ENCODE results near the gene ANKRD63. TPM values are rescaled to one million over a fixed set of nuclear protein-coding genes. Genes with fewer than 3 reads are reported as not detected.

The ANKRD63 gene
- total RNA-seq, 4 donors from 2014 or later = 1.6 TPM; not detected in 3

DNA sequence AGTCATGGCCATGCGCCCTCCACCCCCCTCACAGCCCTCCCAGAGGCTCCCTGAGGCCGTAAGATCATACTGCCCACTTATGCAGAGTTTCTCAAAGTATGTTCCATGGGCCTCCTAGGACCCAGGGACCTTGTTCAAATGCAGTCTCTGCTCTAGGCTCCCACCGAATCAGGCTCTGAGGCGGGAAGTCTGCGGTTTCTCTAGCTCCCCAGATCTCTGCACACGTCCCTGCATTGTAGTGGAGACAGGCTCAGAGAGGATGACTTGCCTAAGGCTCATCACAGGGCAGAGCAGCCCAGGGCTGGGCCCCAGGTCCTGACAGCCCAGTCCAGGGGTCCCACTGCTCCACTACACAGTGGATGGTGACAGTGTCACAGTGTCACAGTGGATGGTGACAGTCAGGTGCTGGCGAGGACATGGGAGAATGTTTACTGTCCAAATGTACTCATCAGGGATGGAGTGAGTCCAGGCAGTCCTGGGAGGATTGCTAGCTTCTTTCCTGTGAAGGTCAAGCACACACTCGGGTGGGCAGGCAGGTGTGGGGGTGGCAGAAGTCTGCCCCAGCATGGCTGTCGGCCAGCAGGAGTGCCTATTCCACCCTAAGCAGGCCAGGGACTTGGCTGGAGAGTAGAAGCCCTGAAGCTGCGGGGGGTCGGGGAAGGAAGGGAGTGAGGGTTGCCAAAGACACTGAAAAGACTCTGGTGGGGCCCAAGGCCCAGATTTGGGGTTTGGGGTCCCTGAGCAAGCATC is 12.4 kb downstream of the ANKRD63 start:
- H3K4me3 ChIP-seq = no peak overlapping the region
- no peak overlapping the region for H3K27ac ChIP-seq
- no peaks in the 10 kb centered on the region for H3K27me3 ChIP-seq
- TF ChIP-seq EP300 (IDR thresholded peaks at IDR 0.05) (no peak), POLR2A (IDR thresholded peaks at IDR 0.05) (no peak), POLR2AphosphoS5 (IDR thresholded peaks at IDR 0.05) (no peak)
- TF ChIP-seq, protein P1, sequence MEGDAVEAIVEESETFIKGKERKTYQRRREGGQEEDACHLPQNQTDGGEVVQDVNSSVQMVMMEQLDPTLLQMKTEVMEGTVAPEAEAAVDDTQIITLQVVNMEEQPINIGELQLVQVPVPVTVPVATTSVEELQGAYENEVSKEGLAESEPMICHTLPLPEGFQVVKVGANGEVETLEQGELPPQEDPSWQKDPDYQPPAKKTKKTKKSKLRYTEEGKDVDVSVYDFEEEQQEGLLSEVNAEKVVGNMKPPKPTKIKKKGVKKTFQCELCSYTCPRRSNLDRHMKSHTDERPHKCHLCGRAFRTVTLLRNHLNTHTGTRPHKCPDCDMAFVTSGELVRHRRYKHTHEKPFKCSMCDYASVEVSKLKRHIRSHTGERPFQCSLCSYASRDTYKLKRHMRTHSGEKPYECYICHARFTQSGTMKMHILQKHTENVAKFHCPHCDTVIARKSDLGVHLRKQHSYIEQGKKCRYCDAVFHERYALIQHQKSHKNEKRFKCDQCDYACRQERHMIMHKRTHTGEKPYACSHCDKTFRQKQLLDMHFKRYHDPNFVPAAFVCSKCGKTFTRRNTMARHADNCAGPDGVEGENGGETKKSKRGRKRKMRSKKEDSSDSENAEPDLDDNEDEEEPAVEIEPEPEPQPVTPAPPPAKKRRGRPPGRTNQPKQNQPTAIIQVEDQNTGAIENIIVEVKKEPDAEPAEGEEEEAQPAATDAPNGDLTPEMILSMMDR (IDR thresholded peaks at IDR 0.05) = no peak
- H3K36me3 ChIP-seq = no peaks in the 10 kb centered on the region
- no peaks in the 10 kb centered on the region for H3K9me3 ChIP-seq
- ATAC-seq = no peak
- 34 to 92% methylated on average over 2 of the region's 11 CpGs for WGBS, 2 donors (ENCODE audit: low coverage in 1 of 2)
- H3K4me1 ChIP-seq = peaks cover 0 to 8% (median 0%) of the 10 kb centered on the region in 3 donors

DNA sequence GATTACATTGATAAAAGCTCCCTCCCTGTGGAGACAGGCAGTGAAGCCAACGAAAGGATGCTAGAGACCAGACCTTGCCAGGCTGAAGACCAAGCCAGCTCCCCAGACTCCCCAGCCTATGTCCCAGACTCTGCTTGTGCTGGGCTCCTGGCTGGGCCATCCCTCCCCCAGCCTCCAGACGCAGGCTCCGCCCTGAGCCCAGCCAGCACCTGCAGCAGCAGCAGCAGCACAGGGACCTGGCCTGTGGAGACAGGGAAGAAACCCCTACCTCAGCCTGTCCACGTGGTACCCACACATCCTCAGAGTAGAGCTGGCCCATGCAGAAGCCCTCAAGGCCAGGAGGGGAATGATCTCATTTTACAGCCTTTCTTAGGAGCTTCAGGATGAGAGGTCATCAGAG is 13.3 kb downstream of the ANKRD63 start:
- TF ChIP-seq, protein P1 (IDR thresholded peaks at IDR 0.05) = no peak
- TF ChIP-seq POLR2AphosphoS5 (IDR thresholded peaks at IDR 0.05) (no peak), POLR2A (IDR thresholded peaks at IDR 0.05) (no peak), EP300 (IDR thresholded peaks at IDR 0.05) (no peak)
- Histone ChIP-seq H3K36me3 (no peaks in the 10 kb centered on the region), H3K27me3 (no peaks in the 10 kb centered on the region), H3K9me3 (no peaks in the 10 kb centered on the region), H3K27ac (no peak overlapping the region), H3K4me1 (peaks cover 0 to 4% (median 0%) of the 10 kb centered on the region in 3 donors), H3K4me3 (no peak overlapping the region)
- ATAC-seq = no peak
- no CpG with 5 or more reads among the region's 4 CpGs for WGBS, 2 donors (ENCODE audit: low coverage in 1 of 2)

GRCh38 chr15:40267670-40268069 is 15.2 kb downstream of the ANKRD63 start:
- H3K27ac ChIP-seq = no peak overlapping the region
- no peak for ATAC-seq
- H3K4me3 ChIP-seq = no peak overlapping the region
- H3K4me1 ChIP-seq = no peaks in the 10 kb centered on the region
- no peak for TF ChIP-seq POLR2AphosphoS5 (IDR thresholded peaks at IDR 0.05)
- TF ChIP-seq EP300 (IDR thresholded peaks at IDR 0.05) = no peak
- TF ChIP-seq POLR2A (IDR thresholded peaks at IDR 0.05) = no peak
- TF ChIP-seq, protein P1 (IDR thresholded peaks at IDR 0.05) = no peak
- H3K9me3 ChIP-seq = no peaks in the 10 kb centered on the region
- H3K27me3 ChIP-seq = no peaks in the 10 kb centered on the region
- no peaks in the 10 kb centered on the region for H3K36me3 ChIP-seq
- WGBS, 2 donors (ENCODE audit: low coverage in 1 of 2) = 67% methylated on average over 1 of the region's 4 CpGs; no CpG with 5 or more reads in 1 of the 2 donors

DNA sequence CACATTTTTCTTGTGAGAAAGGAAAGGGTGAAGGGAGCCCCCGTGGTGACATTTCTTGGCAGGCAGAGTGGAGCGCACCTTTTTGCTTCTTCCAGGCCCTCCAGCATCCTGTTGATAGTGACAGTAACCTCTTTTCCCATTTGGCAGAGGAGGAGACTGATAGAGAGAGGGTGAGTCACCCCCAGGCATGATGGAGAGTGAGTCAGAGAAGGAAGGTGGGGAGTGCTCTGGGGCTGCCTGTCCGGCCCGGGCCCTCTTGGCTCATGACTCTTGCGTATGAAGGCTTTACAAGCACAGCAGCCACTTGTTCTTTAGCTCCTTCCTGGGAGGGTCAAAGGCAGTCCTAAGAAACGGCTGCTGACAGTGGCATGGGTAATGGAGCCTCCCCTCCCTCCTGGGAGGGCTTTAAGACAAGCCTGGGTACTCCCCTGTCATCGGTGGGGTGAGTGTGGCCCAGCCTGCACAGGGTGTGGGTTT is 16.0 kb downstream of the ANKRD63 start:
- H3K27ac ChIP-seq = peak overlapping the region in 1 of 4 donors; percentile 47
- no peak overlapping the region for H3K4me3 ChIP-seq
- no peaks in the 10 kb centered on the region for H3K36me3 ChIP-seq
- H3K9me3 ChIP-seq = no peaks in the 10 kb centered on the region
- ATAC-seq = peak; percentile 85
- H3K4me1 ChIP-seq = no peaks in the 10 kb centered on the region
- TF ChIP-seq, protein P1 (IDR thresholded peaks at IDR 0.05) = no peak
- no peak for TF ChIP-seq EP300 (IDR thresholded peaks at IDR 0.05)
- TF ChIP-seq POLR2AphosphoS5 (IDR thresholded peaks at IDR 0.05) = no peak
- no peak for TF ChIP-seq POLR2A (IDR thresholded peaks at IDR 0.05)
- WGBS, 2 donors (ENCODE audit: low coverage in 1 of 2) = 34% methylated on average over 2 of the region's 7 CpGs; no CpG with 5 or more reads in 1 of the 2 donors
- H3K27me3 ChIP-seq = no peaks in the 10 kb centered on the region

GRCh38 chr15:40265875-40266274 is 17.0 kb downstream of the ANKRD63 start:
- ATAC-seq = no peak
- no peak overlapping the region for H3K4me3 ChIP-seq
- H3K4me1 ChIP-seq = no peaks in the 10 kb centered on the region
- H3K27ac ChIP-seq = no peak overlapping the region
- no peaks in the 10 kb centered on the region for H3K9me3 ChIP-seq
- no peaks in the 10 kb centered on the region for H3K36me3 ChIP-seq
- WGBS, 2 donors (ENCODE audit: low coverage in 1 of 2) = 100% methylated on average over 2 of the region's 20 CpGs; no CpG with 5 or more reads in 1 of the 2 donors
- no peaks in the 10 kb centered on the region for H3K27me3 ChIP-seq
- TF ChIP-seq, protein P1 (IDR thresholded peaks at IDR 0.05) = no peak
- TF ChIP-seq EP300 (IDR thresholded peaks at IDR 0.05) (no peak), POLR2A (IDR thresholded peaks at IDR 0.05) (no peak), POLR2AphosphoS5 (IDR thresholded peaks at IDR 0.05) (no peak)

All from gastroesophageal sphincter (tissue), 4 donors.